MM.1S (cell line): ENCODE measurements around the gene RP2.

Source experiments
- DNase-seq: peaks from one replicate; pipeline ENCODE4 v3.0.0-alpha.2; 2015
- H2AFZ ChIP-seq: fragments of 300-600 bp; sonication (generic); 2 replicates; pipeline ENCODE4 v1.6.0; 2016; ENCODE audit warnings: antibody characterized with exemption, low read length
- H3F3A ChIP-seq: fragments of 300-600 bp; sonication (generic); 2 replicates; pipeline ENCODE4 v1.6.1; 2016; ENCODE audit warnings: mild to moderate bottlenecking, antibody characterized with exemption, low read length, moderate library complexity, mixed read lengths; ENCODE audit not compliant: insufficient read depth
- H3K27ac ChIP-seq: fragments of 300-600 bp; sonication (generic); 2 replicates; pipeline ENCODE4 v1.5.1; 2016; ENCODE audit warnings: mild to moderate bottlenecking, low read length
- H3K27me3 ChIP-seq: fragments of 300-600 bp; sonication (generic); replicated peaks from 2 replicates; pipeline ENCODE4 v1.6.0; 2016; ENCODE audit warnings: low read length; ENCODE audit not compliant: insufficient read depth
- H3K36me3 ChIP-seq: fragments of 300-600 bp; sonication (generic); replicated peaks from 2 replicates; pipeline ENCODE4 v1.6.1; 2016; ENCODE audit warnings: mild to moderate bottlenecking, low read length, mixed read lengths; ENCODE audit not compliant: insufficient read depth
- H3K4me1 ChIP-seq: fragments of 300-600 bp; sonication (generic); 2 replicates; pipeline ENCODE4 v1.6.1; 2016; ENCODE audit warnings: low read length, mixed read lengths
- H3K4me2 ChIP-seq: fragments of 300-600 bp; sonication (generic); 2 replicates; pipeline ENCODE4 v1.6.0; 2016; ENCODE audit warnings: low read depth, low read length
- H3K4me3 ChIP-seq: fragments of 300-600 bp; sonication (generic); 2 replicates; pipeline ENCODE4 v1.5.1; 2016; ENCODE audit warnings: low read length, mixed read lengths
- H3K79me2 ChIP-seq: fragments of 300-600 bp; sonication (generic); 2 replicates; pipeline ENCODE4 v1.6.1; 2016; ENCODE audit warnings: mixed run types, low read length, mixed read lengths
- H3K9ac ChIP-seq: fragments of 300-600 bp; sonication (generic); 2 replicates; pipeline ENCODE4 v1.6.1; 2016; ENCODE audit warnings: low read length, mixed read lengths
- H3K9me2 ChIP-seq: fragments of 300-600 bp; sonication (generic); replicated peaks from 2 replicates; pipeline ENCODE4 v1.6.1; 2016; ENCODE audit warnings: mild to moderate bottlenecking, low read length, mixed read lengths; ENCODE audit not compliant: insufficient read depth
- H3K9me3 ChIP-seq: fragments of 300-600 bp; sonication (generic); replicated peaks from 2 replicates; pipeline ENCODE4 v1.6.1; 2016; ENCODE audit warnings: mild to moderate bottlenecking, low read length, mixed read lengths; ENCODE audit not compliant: insufficient read depth
- H4K20me1 ChIP-seq: fragments of 300-600 bp; sonication (generic); 2 replicates; pipeline ENCODE4 v1.6.1; 2016; ENCODE audit warnings: mild to moderate bottlenecking, low read length, moderate library complexity, mixed read lengths; ENCODE audit not compliant: insufficient read depth
- EZH2 ChIP-seq: fragments of 300-600 bp; sonication (generic); optimal IDR thresholded peaks from 2 replicates; pipeline ENCODE3; 2017; ENCODE audit warnings: low read depth, mild to moderate bottlenecking, antibody characterized with exemption, low read length, mixed read lengths
- EZH2phosphoT487 ChIP-seq: fragments of 300-600 bp; sonication (generic); IDR thresholded peaks from 2 replicates; pipeline ENCODE4 v1.6.1; 2018; ENCODE audit warnings: antibody characterized with exemption, low read length
- TF ChIP-seq, protein P1 (sequence below): fragments of 300-600 bp; sonication (generic); IDR thresholded peaks from 2 replicates; pipeline ENCODE4 v1.5.1; 2016; ENCODE audit warnings: antibody characterized with exemption, low read length, mixed read lengths

Gene RP2

DNA sequence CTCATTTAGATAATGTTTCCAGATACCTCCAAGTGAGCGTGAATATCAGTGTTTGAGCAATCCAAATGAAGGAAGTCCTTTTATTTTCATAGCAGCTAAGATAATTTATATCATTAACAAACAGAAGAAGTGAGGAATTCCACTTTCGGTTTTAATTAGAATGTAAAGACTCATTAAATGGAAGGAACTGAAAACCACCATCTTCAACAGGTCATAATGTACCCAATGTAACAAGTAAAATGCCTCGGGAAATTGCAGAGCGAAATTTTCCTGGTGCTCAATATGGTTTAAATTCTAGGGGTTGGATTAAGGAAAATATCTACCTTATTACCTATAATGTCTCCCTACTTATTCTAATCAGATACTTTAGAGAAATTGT is 44.0 kb upstream of the RP2 start:
- Histone ChIP-seq H3K79me2 (no peaks in the 10 kb centered on the region), H3K4me3 (no peak overlapping the region), H3K36me3 (no peaks in the 10 kb centered on the region), H3K9me2 (no peaks in the 10 kb centered on the region), H3F3A (no peaks in the 10 kb centered on the region), H3K4me1 (peaks cover 7% of the 10 kb centered on the region; the same call in 1 of the 2 replicates), H3K4me2 (no peak overlapping the region), H3K27ac (no peak overlapping the region), H4K20me1 (no peaks in the 10 kb centered on the region), H3K27me3 (no peaks in the 10 kb centered on the region), H2AFZ (no peak overlapping the region), H3K9me3 (no peaks in the 10 kb centered on the region), H3K9ac (no peak overlapping the region)
- TF ChIP-seq, protein P1, sequence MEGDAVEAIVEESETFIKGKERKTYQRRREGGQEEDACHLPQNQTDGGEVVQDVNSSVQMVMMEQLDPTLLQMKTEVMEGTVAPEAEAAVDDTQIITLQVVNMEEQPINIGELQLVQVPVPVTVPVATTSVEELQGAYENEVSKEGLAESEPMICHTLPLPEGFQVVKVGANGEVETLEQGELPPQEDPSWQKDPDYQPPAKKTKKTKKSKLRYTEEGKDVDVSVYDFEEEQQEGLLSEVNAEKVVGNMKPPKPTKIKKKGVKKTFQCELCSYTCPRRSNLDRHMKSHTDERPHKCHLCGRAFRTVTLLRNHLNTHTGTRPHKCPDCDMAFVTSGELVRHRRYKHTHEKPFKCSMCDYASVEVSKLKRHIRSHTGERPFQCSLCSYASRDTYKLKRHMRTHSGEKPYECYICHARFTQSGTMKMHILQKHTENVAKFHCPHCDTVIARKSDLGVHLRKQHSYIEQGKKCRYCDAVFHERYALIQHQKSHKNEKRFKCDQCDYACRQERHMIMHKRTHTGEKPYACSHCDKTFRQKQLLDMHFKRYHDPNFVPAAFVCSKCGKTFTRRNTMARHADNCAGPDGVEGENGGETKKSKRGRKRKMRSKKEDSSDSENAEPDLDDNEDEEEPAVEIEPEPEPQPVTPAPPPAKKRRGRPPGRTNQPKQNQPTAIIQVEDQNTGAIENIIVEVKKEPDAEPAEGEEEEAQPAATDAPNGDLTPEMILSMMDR = no peak
- TF ChIP-seq EZH2 = no peak
- no peak for TF ChIP-seq EZH2phosphoT487
- DNase-seq = no peak

DNA sequence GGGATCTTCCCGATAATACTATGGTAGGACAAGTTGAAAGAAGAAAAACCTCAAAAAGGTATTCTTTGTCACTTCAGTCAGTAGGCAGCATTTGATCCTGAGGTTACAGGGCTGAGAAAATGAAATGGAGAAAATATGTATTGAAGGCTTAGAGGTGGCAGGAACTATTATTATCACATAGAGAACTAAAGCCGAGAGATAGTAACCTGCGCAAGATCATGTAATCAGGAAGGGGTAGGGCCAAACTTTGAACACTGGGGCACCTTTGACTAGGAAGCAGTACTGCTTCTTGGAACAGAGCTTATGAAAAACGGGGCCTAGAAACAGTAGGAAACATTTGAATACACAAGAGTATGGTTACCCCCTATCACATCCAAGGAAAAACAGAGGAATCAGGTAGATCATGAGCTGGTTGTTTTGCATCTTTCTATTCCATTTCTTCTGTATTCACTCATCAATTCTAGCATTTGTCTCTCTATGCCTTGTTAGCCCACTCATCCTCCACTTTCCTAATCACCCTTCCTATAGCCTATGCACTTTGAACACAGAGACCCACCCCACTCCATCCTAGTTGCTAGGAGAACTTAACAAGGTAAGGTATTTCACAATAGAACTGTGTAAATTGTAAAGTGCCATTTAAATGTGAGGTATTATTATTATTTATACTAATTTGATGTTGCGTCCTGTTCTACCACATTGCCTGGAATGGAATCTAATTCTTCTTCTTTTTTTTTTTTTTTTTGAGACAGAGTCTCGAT is 43.3 kb upstream of the RP2 start:
- Histone ChIP-seq H3K9me2 (no peaks in the 10 kb centered on the region), H4K20me1 (no peaks in the 10 kb centered on the region), H3K4me2 (no peak overlapping the region), H3K9ac (no peak overlapping the region), H2AFZ (no peak overlapping the region), H3F3A (no peaks in the 10 kb centered on the region), H3K79me2 (no peaks in the 10 kb centered on the region), H3K4me3 (no peak overlapping the region), H3K27me3 (no peaks in the 10 kb centered on the region), H3K4me1 (peaks cover 7% of the 10 kb centered on the region; the same call in 1 of the 2 replicates), H3K9me3 (no peaks in the 10 kb centered on the region), H3K36me3 (no peaks in the 10 kb centered on the region), H3K27ac (no peak overlapping the region)
- TF ChIP-seq, protein P1 = no peak
- TF ChIP-seq EZH2phosphoT487 (no peak), EZH2 (no peak)
- no peak for DNase-seq

DNA sequence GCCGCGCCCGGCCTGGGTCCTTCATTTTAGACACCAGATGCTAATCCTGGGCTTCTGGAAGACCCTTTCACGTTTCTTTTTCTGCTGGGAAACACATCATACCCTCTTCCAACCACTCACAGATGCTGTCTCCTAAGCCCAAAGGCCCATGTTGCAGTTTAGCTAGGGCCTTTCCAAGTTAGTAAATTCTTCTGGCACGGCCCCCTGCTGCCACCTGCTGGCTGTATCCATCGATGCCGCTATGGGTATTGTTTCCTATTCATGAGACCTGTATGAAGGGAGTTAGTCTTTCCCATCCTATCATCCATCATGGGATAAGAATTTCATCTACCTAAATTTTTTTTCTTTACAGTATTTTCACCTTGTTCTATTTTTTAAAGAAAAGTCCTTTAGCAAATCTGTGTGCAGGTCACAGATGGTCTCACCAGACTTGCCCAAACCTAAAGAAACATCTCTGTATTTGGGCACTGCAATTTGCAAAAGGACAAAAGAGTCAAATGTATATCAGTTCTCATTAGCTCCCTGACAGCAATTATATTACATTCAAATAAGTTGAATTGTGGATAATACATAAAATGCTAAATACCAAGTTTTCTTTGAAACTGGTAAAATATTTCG is 40.2 kb upstream of the RP2 start:
- Histone ChIP-seq H3K27me3 (no peaks in the 10 kb centered on the region), H3K4me2 (no peak overlapping the region), H3K36me3 (no peaks in the 10 kb centered on the region), H2AFZ (no peak overlapping the region), H3K9me2 (no peaks in the 10 kb centered on the region), H3K9ac (no peak overlapping the region), H3K27ac (no peak overlapping the region), H4K20me1 (no peaks in the 10 kb centered on the region), H3K9me3 (no peaks in the 10 kb centered on the region), H3K4me1 (peaks cover 7% of the 10 kb centered on the region; the same call in 1 of the 2 replicates), H3K4me3 (no peak overlapping the region), H3K79me2 (no peaks in the 10 kb centered on the region), H3F3A (no peaks in the 10 kb centered on the region)
- no peak for TF ChIP-seq EZH2
- TF ChIP-seq, protein P1 = peak; percentile 73
- DNase-seq = peak; percentile 50
